WERI-Rb-1 (cell line): Measurements from ENCODE around the gene ATP1A4.

Experiments used
- DNase-seq: peaks from one replicate; pipeline ENCODE4 v3.0.0-alpha.2; 2020
- H3K27ac ChIP-seq: fragments of 250-450 bp; sonication (Bioruptor Pico); 2 replicates; pipeline ENCODE4 v1.5.1; 2020; ENCODE audit warnings: mild to moderate bottlenecking, moderate library complexity
- H3K27me3 ChIP-seq: fragments of 250-450 bp; sonication (Bioruptor Pico); 2 replicates; pipeline ENCODE4 v1.5.1; 2021; ENCODE audit warnings: mild to moderate bottlenecking, low read depth, moderate library complexity; ENCODE audit not compliant: insufficient read depth, severe bottlenecking
- H3K36me3 ChIP-seq: fragments of 250-450 bp; sonication (Bioruptor Pico); 2 replicates; pipeline ENCODE4 v1.5.1; 2020; ENCODE audit warnings: mild to moderate bottlenecking, moderate library complexity
- H3K4me3 ChIP-seq: 2 replicates; pipeline ENCODE4 v1.5.1; 2011; ENCODE audit warnings: low read depth, mild to moderate bottlenecking, control low read depth, low read length
- H3K9me3 ChIP-seq: fragments of 250-450 bp; sonication (Bioruptor Pico); 2 replicates; pipeline ENCODE4 v1.5.1; 2021; ENCODE audit warnings: mild to moderate bottlenecking, moderate library complexity; ENCODE audit not compliant: severe bottlenecking
- TF ChIP-seq, protein P1 (sequence below): IDR thresholded peaks from 2 replicates; pipeline ENCODE4 v1.5.1; 2011; ENCODE audit warnings: low read depth, mild to moderate bottlenecking, control low read depth, inconsistent platforms, low read length

Gene ATP1A4

DNA sequence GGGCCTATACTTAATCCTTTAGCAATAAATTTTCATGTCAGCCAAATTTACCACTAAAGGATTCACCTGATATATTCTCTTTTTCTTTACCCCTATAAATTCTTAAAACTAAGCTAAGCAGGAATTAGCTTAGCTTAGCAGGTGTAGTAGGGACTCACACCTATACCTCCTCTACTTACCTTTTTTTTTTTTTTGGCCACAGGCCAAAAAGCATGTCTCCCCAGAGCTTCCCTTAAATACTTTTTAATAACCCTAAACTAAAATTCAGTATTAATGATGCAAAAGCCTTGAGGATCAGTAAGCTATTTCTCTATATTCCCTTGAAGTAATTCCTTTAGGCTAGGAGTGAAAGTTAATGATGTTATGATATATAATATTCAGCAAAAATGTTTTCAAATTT, 77.0 kb downstream of the ATP1A4 start:
- no peaks in the 10 kb centered on the region for H3K9me3 ChIP-seq
- H3K27me3 ChIP-seq: no peaks in the 10 kb centered on the region
- TF ChIP-seq, protein P1, sequence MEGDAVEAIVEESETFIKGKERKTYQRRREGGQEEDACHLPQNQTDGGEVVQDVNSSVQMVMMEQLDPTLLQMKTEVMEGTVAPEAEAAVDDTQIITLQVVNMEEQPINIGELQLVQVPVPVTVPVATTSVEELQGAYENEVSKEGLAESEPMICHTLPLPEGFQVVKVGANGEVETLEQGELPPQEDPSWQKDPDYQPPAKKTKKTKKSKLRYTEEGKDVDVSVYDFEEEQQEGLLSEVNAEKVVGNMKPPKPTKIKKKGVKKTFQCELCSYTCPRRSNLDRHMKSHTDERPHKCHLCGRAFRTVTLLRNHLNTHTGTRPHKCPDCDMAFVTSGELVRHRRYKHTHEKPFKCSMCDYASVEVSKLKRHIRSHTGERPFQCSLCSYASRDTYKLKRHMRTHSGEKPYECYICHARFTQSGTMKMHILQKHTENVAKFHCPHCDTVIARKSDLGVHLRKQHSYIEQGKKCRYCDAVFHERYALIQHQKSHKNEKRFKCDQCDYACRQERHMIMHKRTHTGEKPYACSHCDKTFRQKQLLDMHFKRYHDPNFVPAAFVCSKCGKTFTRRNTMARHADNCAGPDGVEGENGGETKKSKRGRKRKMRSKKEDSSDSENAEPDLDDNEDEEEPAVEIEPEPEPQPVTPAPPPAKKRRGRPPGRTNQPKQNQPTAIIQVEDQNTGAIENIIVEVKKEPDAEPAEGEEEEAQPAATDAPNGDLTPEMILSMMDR: no peak
- H3K27ac ChIP-seq: no peak overlapping the region
- H3K36me3 ChIP-seq: peaks cover 99% of the 10 kb centered on the region
- DNase-seq: no peak
- no peak overlapping the region for H3K4me3 ChIP-seq

DNA sequence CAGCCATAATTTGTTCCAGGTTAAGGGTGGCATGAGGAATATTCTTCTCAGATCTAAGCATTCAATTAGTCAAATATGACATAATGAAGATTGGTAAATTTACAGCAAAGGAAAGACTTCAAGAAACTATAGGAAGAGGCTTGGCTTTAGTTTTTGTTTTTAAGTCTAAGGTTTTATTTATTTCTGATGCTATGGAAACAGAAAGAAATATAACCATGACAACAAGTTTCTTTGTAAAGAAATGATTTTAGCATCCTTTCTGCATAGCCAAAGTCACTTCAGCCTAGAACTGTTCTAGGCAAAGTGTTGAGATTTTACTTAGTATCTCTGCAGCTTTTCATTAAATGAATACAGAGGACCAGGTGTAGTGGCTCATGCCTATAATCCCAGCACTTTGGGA, 81.5 kb downstream of the ATP1A4 start:
- peaks cover 98% of the 10 kb centered on the region for H3K36me3 ChIP-seq
- TF ChIP-seq, protein P1: no peak

More for the DNA sequence above, 81.5 kb downstream of the ATP1A4 start:
- no peak for DNase-seq
- Histone ChIP-seq H3K27ac (no peak overlapping the region), H3K27me3 (no peaks in the 10 kb centered on the region), H3K9me3 (no peaks in the 10 kb centered on the region), H3K4me3 (no peak overlapping the region)
